HL-60/S4 treated with phorbol 12-myristate 13-acetate at 8.2 ng/mL for 4 days and 3 days (cell line): ENCODE measurements around the gene ALDOA.
"Not testable (repeated sequence)": the region's sequence is repeated elsewhere in the genome, so short reads cannot be mapped to it uniquely, and the experiment has no call there.

ENCODE experiments used
- in situ Hi-C: fragments of 300-500 bp; cut with MboI; formaldehyde crosslinking; loops from 2 replicates; pipeline ENCODE4 v1.15.0; 2022; ENCODE audit warnings: low sequenced_read_pairs

ALDOA gene

DNA sequence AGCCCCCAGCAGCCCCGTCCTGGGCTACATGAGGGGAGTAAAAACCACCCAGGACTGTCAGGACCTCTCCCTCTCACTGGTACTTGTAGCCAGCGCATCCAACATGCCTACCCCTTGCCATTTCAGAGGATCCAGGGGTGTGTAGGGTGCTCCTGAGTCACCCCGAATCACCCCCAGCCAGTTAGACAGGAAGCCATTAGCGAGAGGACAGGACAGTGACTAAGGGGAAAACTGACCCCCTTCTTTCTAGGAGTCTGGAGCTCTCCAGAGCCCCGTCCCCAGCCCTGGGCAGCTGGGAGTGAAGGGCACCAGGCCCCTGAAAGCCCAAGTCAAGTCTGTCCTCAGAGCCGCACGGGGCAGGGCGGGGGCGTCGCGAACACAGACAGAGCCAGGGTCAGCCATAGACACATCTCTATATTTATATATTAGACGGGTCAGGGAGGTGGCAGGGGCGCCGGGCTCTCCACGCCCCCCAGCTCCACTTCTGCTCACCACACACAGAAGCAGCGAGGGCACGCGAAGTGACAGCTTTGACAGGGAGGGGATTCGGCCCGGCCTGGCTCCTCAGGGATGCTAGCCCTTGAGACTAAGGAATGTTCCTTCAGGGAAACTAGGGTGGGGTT lies 48.3 kb downstream of the ALDOA start:
- in situ Hi-C loops, result no loop called here

DNA sequence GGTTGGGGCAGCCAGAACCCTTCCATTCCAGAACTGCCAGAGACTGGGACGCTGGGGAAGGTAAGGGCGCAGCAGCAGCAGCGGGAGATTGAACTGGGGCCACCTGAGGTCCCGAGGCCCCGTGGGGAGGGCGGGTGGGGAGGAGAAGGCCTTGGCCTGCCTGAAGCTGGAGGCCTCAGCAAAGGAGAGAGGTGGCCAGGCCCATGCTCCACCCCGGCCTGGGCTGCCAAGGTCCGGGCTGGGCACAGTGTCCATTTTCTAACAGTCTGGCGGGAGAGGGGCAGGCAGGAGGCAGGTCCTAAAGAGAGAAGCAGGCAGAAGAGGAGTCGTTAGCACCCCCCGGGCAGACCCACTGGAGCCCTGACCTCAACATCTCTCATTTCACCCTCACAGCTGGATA lies 48.9 kb downstream of the ALDOA start:
- in situ Hi-C loops, result no loop called here

DNA sequence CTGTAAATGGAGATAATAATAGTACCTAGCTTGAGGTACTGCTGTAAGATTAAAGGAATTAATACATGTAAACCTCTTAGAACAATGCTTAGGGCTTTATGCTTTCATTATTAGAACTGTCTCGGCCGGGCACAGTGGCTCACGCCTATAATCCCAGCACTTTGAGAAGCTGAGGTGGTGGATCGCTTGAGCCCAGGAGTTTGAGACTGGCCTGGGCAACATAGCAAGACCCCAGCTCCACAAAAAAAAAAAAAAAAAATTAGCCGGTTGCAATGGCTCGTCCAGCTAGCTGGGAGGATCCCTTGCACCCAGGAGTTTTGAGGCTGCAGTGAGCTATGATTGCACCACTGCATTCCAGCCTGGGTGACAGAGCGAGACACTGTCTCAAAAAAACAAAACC lies 49.3 kb downstream of the ALDOA start:
- in situ Hi-C loops, result not testable (repeated sequence)

DNA sequence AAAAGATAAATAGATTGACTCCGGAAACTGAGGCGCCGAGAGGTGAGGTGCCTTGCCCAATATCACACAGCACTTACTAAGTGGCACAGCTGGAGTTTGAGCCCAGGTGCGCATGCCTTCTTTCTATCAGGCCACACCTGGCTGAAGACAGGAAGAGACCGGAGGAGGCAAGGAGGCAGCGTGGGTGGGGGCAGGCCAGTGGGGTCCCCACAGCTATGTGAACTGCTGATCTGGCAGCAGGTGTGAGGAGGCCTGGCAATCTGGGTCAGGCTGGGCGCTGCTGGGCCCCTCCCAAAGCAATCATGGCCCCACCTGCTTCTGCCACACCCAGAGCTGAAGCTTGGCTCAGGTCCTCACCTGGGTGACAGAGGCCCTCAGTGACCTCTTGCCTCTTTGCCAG lies 49.7 kb downstream of the ALDOA start:
- in situ Hi-C loops, result no loop called here

DNA sequence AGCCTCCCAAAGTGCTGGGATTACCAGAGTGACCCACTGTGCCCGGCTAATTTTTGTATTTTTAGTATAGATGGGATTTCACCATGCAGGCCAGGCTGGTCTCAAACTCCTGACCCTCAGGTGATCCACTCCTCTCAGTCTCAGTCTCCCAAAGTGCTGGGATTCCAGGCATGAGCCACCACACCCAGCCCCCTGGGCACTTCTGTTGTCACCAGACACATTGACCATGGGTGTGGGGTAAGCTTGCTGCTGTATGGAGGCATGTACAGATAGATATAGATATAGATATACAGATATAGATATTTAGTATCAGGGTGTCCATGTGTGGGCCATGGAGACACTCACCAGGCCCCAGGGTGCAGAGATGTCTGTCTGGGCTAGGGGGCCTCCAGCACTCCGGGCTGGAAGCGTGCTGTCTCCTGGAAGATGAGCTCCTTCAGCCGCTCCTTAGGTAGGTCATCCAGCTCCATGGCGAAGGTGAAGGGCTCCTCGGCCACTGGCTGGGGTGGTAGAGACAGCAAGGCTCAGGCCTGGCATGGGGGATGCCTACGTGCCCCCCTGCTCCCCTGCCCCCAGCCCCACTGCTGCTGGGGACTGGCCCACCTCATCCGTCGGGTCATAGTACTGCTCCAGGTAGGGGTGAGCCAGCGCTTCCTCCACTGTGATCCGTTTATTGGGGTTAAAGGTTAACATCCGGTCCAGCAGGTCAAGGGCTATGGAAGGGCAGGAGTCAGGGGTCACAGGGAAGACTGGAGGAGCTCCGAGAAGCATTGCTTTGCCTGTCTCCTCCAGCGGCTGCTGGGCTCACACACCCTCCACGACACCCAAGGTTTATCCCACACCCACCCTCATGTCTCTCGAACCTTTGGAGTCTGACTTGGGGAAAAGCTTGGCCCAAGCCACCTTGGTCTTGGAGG lies 51.0 kb downstream of the ALDOA start:
- in situ Hi-C loops, result no loop called here

DNA sequence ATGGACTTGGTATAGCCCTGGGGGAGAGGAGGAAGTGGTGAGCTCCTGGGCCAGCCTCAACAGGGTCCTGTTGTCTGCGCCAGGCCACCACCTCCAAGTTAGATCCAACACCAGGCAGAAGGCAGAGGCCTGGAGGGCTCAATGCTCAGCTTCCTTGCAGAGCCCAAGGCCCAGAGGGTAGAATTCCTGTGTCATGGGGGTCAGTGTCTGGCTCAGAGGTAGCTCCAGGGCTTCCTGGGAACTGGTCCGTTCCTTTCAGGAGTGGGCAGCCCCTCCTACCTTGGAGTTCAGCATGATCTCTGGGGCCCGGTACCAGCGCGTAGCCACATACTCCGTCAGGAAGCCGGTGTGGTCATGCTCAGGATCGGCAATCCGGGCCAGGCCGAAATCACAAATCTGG lies 52.2 kb downstream of the ALDOA start:
- in situ Hi-C loops, result no loop called here

DNA sequence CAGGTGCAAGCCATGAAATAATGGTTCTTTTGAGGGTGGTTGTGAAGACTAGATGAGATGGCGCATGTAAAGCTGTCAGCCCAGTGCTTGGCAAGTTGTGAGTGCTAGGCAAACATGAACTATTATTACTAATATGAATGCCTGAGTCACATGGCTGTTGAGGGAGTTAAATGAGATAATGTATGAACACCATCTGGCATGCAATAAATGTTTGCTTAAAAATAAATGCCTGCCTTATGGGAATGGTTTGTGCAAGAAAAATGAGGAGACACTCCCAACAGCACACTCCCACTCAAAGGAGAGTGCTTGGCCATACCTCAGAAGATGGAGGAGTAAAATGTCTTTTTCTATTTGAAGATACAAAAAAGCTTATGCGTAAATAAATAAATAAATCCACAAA lies 53.9 kb downstream of the ALDOA start:
- in situ Hi-C loops, result no loop called here
